ENCODE measurements around the gene AVP. TPM values are rescaled to one million over a fixed set of nuclear protein-coding genes. Genes with fewer than 3 reads are reported as not detected.

The AVP gene
- total and polyA plus RNA-seq, 2 of the 13 experiments (the other 11 are each of a cell fraction or from before 2014, with no cell fraction given) = 0.12 TPM; not detected in 1

GRCh38 chr20:3094848-3095629 is 10.5 kb upstream of the AVP start:
- peaks cover 11% of the 10 kb centered on the region for H3K4me1 ChIP-seq (ENCODE audit: insufficient read depth, low read length)
- BruUV-seq (replicated peaks) = no TSS peak
- no peaks in the 10 kb centered on the region for H4K20me1 ChIP-seq (ENCODE audit: insufficient read depth, low read length)
- no peak overlapping the region for H2AFZ ChIP-seq (ENCODE audit: low read length)
- FAIRE-seq = no peak
- CTCF ChIA-PET (ENCODE audit: low intra/inter-chr PET ratio, low total read pairs) = no interaction called here
- intact Hi-C loops (cut with micrococcal nuclease; ENCODE audit: unreplicated experiment) = no loop called here
- no peaks in the 10 kb centered on the region for H3K36me3 ChIP-seq (replicated peaks in 1 of 2; ENCODE audit: control insufficient read depth in 1 of 2, insufficient read depth in 2 of 2, low read length in 2 of 2)
- ATAC-seq = peak; percentile 15
- in situ Hi-C loops (cut with HindIII; ENCODE audit: extremely low pct_ligation_motif_present, low pct_unique_long_range_greater_than_20kb) = no loop called here
- H3K4me2 ChIP-seq (ENCODE audit: low read depth, low read length) = no peak overlapping the region
- peaks cover 0 to 11% of the 10 kb centered on the region in 2 experiments; a peak in 1 of 5 replicates for H3K27me3 ChIP-seq (ENCODE audit: control insufficient read depth in 1 of 2, insufficient read depth in 2 of 2, low read length in 2 of 2)
- no peak overlapping the region for H3K4me3 ChIP-seq (replicated peaks in 1 of 3; ENCODE audit: insufficient read depth in 1 of 3, low read depth in 2 of 3, low read length in 3 of 3)
- no peaks in the 10 kb centered on the region for H3K9me3 ChIP-seq (ENCODE audit: low read length)
- no peak overlapping the region for H3K9ac ChIP-seq (ENCODE audit: insufficient read depth, low read depth, low read length)
- H3K79me2 ChIP-seq (ENCODE audit: insufficient read depth, low read length) = no peaks in the 10 kb centered on the region
- DNase-seq (ENCODE audit: low spot score) = no peak
- POLR2A ChIA-PET = no interaction called here
- WGBS (ENCODE audit: low lambda C conversion rate) = 92% methylated on average over 13 of the region's 13 CpGs
- no peak overlapping the region for H3K27ac ChIP-seq (ENCODE audit: extremely low read length, insufficient read depth, low read length)
- TF ChIP-seq DMTF1 (CRISPR knock-in tag; IDR thresholded peaks at IDR 0.05) (no peak), REPIN1 (CRISPR knock-in tag; IDR thresholded peaks at IDR 0.05; ENCODE audit: borderline replicate concordance, low read depth) (no peak), NR0B2 (CRISPR knock-in tag; IDR thresholded peaks at IDR 0.05) (no peak), TCF7 (IDR thresholded peaks at IDR 0.05; ENCODE audit: low read depth) (no peak), KDM5B (CRISPR knock-in tag; IDR thresholded peaks at IDR 0.05; ENCODE audit: borderline replicate concordance) (no peak), SMC3 (IDR thresholded peaks at IDR 0.05; ENCODE audit: low read length) (no peak), NFIB (CRISPR knock-in tag; IDR thresholded peaks at IDR 0.05; ENCODE audit: borderline replicate concordance) (0 out of 2 replicates have a peak, but pooled peaks have one; percentile 32), ZFP62 (CRISPR knock-in tag; IDR thresholded peaks at IDR 0.05) (no peak), HNRNPLL (IDR thresholded peaks at IDR 0.05; ENCODE audit: low read depth, low read length, poor library complexity, severe bottlenecking) (no peak), ZNF205 (CRISPR knock-in tag; IDR thresholded peaks at IDR 0.05) (no peak), ADNP (CRISPR knock-in tag; IDR thresholded peaks at IDR 0.05) (no peak), RAD51 (IDR thresholded peaks at IDR 0.05; ENCODE audit: borderline replicate concordance) (no peak), ZBTB7A (CRISPR knock-in tag; IDR thresholded peaks at IDR 0.05) (no peak), HHEX (CRISPR knock-in tag; IDR thresholded peaks at IDR 0.05) (no peak), ZNF687 (CRISPR knock-in tag; IDR thresholded peaks at IDR 0.05) (peak; percentile 85), CHD2 (IDR thresholded peaks at IDR 0.05; ENCODE audit: low read depth, low read length) (no peak), ZNF598 (CRISPR knock-in tag; IDR thresholded peaks at IDR 0.05; ENCODE audit: borderline replicate concordance) (0 out of 2 replicates have a peak, but pooled peaks have one; percentile 39), NR2F1 (CRISPR knock-in tag; IDR thresholded peaks at IDR 0.05) (no peak)

All from HepG2 (cell line).